Keratinocyte (primary cell): ENCODE results near the gene NTNG1. TPM values are rescaled to one million over a fixed set of nuclear protein-coding genes. Genes with fewer than 3 reads are reported as not detected.

Experiments used
- DNase-seq: peaks from one replicate; pipeline ENCODE4 v3.0.0-alpha.2; 2011; ENCODE audit warnings: low read depth, missing footprints, low spot score
- FAIRE-seq: peaks from 2 replicates; lab custom pipeline; 2011; peaks lifted over from hg19 to GRCh38; lab: Jason Lieb, UNC
- H2AFZ ChIP-seq: 2 replicates; pipeline ENCODE4 v1.6.0; 2012; ENCODE audit warnings: low read length, control low read depth, inconsistent platforms; ENCODE audit not compliant: control insufficient read depth
- H3K27ac ChIP-seq: 2 replicates; pipeline ENCODE4 v1.5.1; 2011; ENCODE audit warnings: low read length; ENCODE audit not compliant: control insufficient read depth, insufficient read depth
- H3K27me3 ChIP-seq: 3 replicates; pipeline ENCODE4 v1.6.0; 2011; ENCODE audit warnings: low read length; ENCODE audit not compliant: control insufficient read depth, insufficient read depth; ENCODE audit errors: extremely low read depth
- H3K36me3 ChIP-seq, 2 experiments: 2 replicates in 1 of 2; 3 replicates in 1 of 2; pipeline ENCODE4 v1.5.1; 2011; ENCODE audit warnings: low read length in 2 of 2, mild to moderate bottlenecking in 1 of 2; ENCODE audit not compliant: control insufficient read depth in 2 of 2, insufficient read depth in 2 of 2; ENCODE audit errors: extremely low read depth in 1 of 2
- H3K4me1 ChIP-seq: 3 replicates; pipeline ENCODE4 v1.5.1; 2011; ENCODE audit warnings: low read length; ENCODE audit not compliant: control insufficient read depth, insufficient read depth; ENCODE audit errors: extremely low read depth
- H3K4me2 ChIP-seq: 3 replicates; pipeline ENCODE4 v1.6.0; 2011; ENCODE audit warnings: low read depth, low read length; ENCODE audit not compliant: control insufficient read depth, insufficient read depth; ENCODE audit errors: extremely low read depth
- H3K4me3 ChIP-seq, 3 experiments: fragments of 200-600 bp in 1 of 3; sonication (generic) in 1 of 3; 2 replicates in 2 of 3; 3 replicates in 1 of 3; pipeline ENCODE4 v1.5.1; 2011 to 2016; ENCODE audit warnings: low read length in 3 of 3, mild to moderate bottlenecking in 3 of 3, control low read depth in 2 of 3, inconsistent platforms in 1 of 3, low read depth in 1 of 3, mixed read lengths in 1 of 3, mixed run types in 1 of 3, moderate library complexity in 1 of 3; ENCODE audit not compliant: control insufficient read depth in 2 of 3, insufficient read depth in 2 of 3; ENCODE audit errors: extremely low read depth in 1 of 3
- H3K79me2 ChIP-seq: 2 replicates; pipeline ENCODE4 v1.6.0; 2012; ENCODE audit warnings: low read length; ENCODE audit not compliant: control insufficient read depth, insufficient read depth
- H3K9ac ChIP-seq: 3 replicates; pipeline ENCODE4 v1.6.0; 2011; ENCODE audit warnings: low read length; ENCODE audit not compliant: control insufficient read depth, insufficient read depth; ENCODE audit errors: extremely low read depth
- H3K9me1 ChIP-seq: 3 replicates; pipeline ENCODE4 v1.6.0; 2011; ENCODE audit warnings: low read length; ENCODE audit not compliant: control insufficient read depth, insufficient read depth; ENCODE audit errors: extremely low read depth
- H3K9me3 ChIP-seq: 2 replicates; pipeline ENCODE4 v1.5.1; 2012; ENCODE audit warnings: low read depth, low read length; ENCODE audit not compliant: control insufficient read depth
- H4K20me1 ChIP-seq: 3 replicates; pipeline ENCODE4 v1.6.0; 2011; ENCODE audit warnings: low read length; ENCODE audit not compliant: control insufficient read depth, insufficient read depth; ENCODE audit errors: extremely low read depth
- EZH2 ChIP-seq: IDR thresholded peaks from one replicate; pipeline ENCODE4 v1.6.1; 2012; ENCODE audit warnings: inconsistent platforms, mild to moderate bottlenecking, low read length, moderate library complexity
- dilution Hi-C: fragments of 300-500 bp; cut with MboI; formaldehyde crosslinking; loops from one replicate; pipeline ENCODE4 v1.7.0; 2020; ENCODE audit warnings: low sequenced_read_pairs; ENCODE audit not compliant: extremely low pct_ligation_motif_present
- polyA plus RNA-seq, 5 experiments: library from polyadenylated mRNA; depleted of rRNA in 3 of 5; stranded (reverse) in 3 of 5; stranded (forward) in 1 of 5; unstranded in 1 of 5; fragments of >200 nt; gene quantifications; 1 replicate in 1 of 5; 2 replicates in 3 of 5; 3 replicates in 1 of 5; pipeline versions ENCODE4 v1.2.1 to v1.2.3, GENCODE V29; 2011 to 2012; ENCODE audit warnings: missing spikeins in 2 of 5, low read depth in 1 of 5, low replicate concordance in 1 of 5
- TF ChIP-seq, protein P1 (sequence below), 3 experiments: IDR thresholded peaks in 1 of 3; conservative IDR thresholded peaks in 1 of 3; optimal IDR thresholded peaks in 1 of 3; 2 replicates in 2 of 3; 3 replicates in 1 of 3; pipeline versions ENCODE3 to v1.5.1; 2011; ENCODE audit warnings: low read length in 3 of 3, mild to moderate bottlenecking in 3 of 3, moderate library complexity in 2 of 3, control low read depth in 1 of 3, inconsistent platforms in 1 of 3; ENCODE audit not compliant: insufficient read depth in 2 of 3; ENCODE audit errors: extremely low read depth in 1 of 3

NTNG1 gene
- polyA plus RNA-seq, 1 donor (not counting 4 experiments of a cell fraction or from before 2014, with no cell fraction given), result 8.1 TPM

DNA sequence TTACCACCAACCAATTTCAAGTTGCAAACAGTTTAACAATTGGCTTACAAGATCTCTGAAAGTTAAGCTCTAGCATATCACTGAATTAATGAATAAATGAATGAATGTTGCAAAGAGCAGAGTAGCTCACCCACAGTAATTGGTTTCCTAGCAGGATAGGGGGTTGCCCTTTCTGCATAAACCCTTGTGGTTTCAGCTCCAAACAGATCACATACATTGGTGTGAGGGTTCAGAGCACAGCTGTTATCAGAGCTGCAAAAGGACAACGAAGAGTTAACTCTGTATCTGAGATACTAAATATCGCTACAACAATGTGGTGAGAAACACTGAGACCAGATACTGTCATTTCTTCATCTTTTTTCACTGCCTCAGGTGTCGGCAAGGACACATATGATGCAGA, 46.6 kb downstream of the NTNG1 start:
- H3K27ac ChIP-seq, result no peak overlapping the region
- dilution Hi-C loops, result no loop called here
- FAIRE-seq (no peak), DNase-seq (no peak)
- no peaks in the 10 kb centered on the region for H3K27me3 ChIP-seq
- H3K9ac ChIP-seq, result no peak overlapping the region
- no peaks in the 10 kb centered on the region for H3K9me1 ChIP-seq
- H4K20me1 ChIP-seq, result no peaks in the 10 kb centered on the region
- no peak overlapping the region for H3K4me2 ChIP-seq
- H2AFZ ChIP-seq, result no peak overlapping the region
- no peak overlapping the region for H3K4me3 ChIP-seq
- no peaks in the 10 kb centered on the region for H3K9me3 ChIP-seq
- no peak for TF ChIP-seq EZH2
- TF ChIP-seq, protein P1, sequence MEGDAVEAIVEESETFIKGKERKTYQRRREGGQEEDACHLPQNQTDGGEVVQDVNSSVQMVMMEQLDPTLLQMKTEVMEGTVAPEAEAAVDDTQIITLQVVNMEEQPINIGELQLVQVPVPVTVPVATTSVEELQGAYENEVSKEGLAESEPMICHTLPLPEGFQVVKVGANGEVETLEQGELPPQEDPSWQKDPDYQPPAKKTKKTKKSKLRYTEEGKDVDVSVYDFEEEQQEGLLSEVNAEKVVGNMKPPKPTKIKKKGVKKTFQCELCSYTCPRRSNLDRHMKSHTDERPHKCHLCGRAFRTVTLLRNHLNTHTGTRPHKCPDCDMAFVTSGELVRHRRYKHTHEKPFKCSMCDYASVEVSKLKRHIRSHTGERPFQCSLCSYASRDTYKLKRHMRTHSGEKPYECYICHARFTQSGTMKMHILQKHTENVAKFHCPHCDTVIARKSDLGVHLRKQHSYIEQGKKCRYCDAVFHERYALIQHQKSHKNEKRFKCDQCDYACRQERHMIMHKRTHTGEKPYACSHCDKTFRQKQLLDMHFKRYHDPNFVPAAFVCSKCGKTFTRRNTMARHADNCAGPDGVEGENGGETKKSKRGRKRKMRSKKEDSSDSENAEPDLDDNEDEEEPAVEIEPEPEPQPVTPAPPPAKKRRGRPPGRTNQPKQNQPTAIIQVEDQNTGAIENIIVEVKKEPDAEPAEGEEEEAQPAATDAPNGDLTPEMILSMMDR (optimal IDR thresholded peaks at IDR 0.05 in 1 of 3, IDR thresholded peaks at IDR 0.05 in 1 of 3, conservative IDR thresholded peaks at IDR 0.05 in 1 of 3; ENCODE audit: extremely low read depth in 1 of 3, insufficient read depth in 2 of 3, low read length in 3 of 3), result no peak
- H3K4me1 ChIP-seq, result peaks cover 4% of the 10 kb centered on the region
- no peaks in the 10 kb centered on the region for H3K36me3 ChIP-seq
- no peaks in the 10 kb centered on the region for H3K79me2 ChIP-seq

DNA sequence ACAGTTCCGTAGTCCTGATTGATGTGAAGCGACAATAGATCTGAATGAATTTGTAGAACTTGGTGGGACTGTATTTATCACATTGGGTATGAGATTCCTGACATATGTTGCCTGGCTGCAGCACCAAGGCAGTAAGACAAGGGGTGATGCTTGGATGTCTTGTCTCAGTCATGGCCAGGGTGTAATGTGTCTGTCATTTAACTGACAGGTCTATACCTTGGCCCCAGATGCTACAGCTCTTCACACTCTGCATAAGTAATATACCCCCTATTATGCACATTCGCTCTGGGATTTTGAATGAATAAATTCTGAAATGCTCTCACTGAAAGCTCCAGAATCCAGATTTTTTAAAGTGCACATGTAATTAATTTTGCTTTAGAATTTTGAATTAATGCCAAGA, 47.3 kb downstream of the NTNG1 start:
- H3K27me3 ChIP-seq, result no peaks in the 10 kb centered on the region
- no peaks in the 10 kb centered on the region for H3K36me3 ChIP-seq
- no peak for DNase-seq
- dilution Hi-C loops, result no loop called here
- no peak overlapping the region for H3K27ac ChIP-seq
- H3K9me3 ChIP-seq, result no peaks in the 10 kb centered on the region
- no peaks in the 10 kb centered on the region for H3K9me1 ChIP-seq
- no peaks in the 10 kb centered on the region for H3K79me2 ChIP-seq
- no peaks in the 10 kb centered on the region for H3K4me1 ChIP-seq
- peak; percentile 5 for FAIRE-seq
- H3K9ac ChIP-seq, result no peak overlapping the region
- no peaks in the 10 kb centered on the region for H4K20me1 ChIP-seq
- H3K4me3 ChIP-seq, result no peak overlapping the region
- TF ChIP-seq EZH2, result no peak
- TF ChIP-seq, protein P1 (optimal IDR thresholded peaks at IDR 0.05 in 1 of 3, IDR thresholded peaks at IDR 0.05 in 1 of 3, conservative IDR thresholded peaks at IDR 0.05 in 1 of 3; ENCODE audit: extremely low read depth in 1 of 3, insufficient read depth in 2 of 3, low read length in 3 of 3), result no peak
- H2AFZ ChIP-seq, result no peak overlapping the region
- no peak overlapping the region for H3K4me2 ChIP-seq
